Common myeloid progenitor, CD34-positive (primary cell): Measurements from ENCODE around the gene UPF2.

ENCODE experiments used
- CTCF ChIA-PET: fragments of 350-600 bp; sonication (Branson Sonifier 250); formaldehyde crosslinking; loops from one replicate; lab custom pipeline; 2021; ENCODE audit warnings: antibody characterized with exemption; lab: Charles Lee
- POLR2A ChIA-PET: fragments of 350-600 bp; sonication (Branson Sonifier 250); formaldehyde crosslinking; loops from one replicate; lab custom pipeline; 2021; ENCODE audit warnings: antibody characterized with exemption; lab: Charles Lee
- DNase-seq, 3 donors: peaks; one replicate each; pipeline versions ENCODE4 v3.0.0 to v3.0.0-alpha.2; 2013
- H3K27ac ChIP-seq, 2 experiments: 1 replicate in 1 of 2; 2 replicates in 1 of 2; pipeline ENCODE4 v1.7.0; 2013; ENCODE audit warnings: inconsistent platforms in 2 of 2, low read length in 2 of 2, mild to moderate bottlenecking in 2 of 2, low read depth in 1 of 2, moderate library complexity in 1 of 2; ENCODE audit not compliant: severe bottlenecking in 2 of 2, insufficient read depth in 1 of 2, poor library complexity in 1 of 2
- H3K27me3 ChIP-seq, 5 experiments: replicated peaks in 2 of 5; 1 replicate in 3 of 5; 2 replicates in 2 of 5; pipeline versions ENCODE4 v1.6.1 to v1.7.0; 2013; ENCODE audit warnings: low read length in 4 of 5, mild to moderate bottlenecking in 2 of 5, moderate library complexity in 2 of 5, inconsistent platforms in 1 of 5; ENCODE audit not compliant: insufficient read depth in 5 of 5, control insufficient read depth in 4 of 5
- H3K36me3 ChIP-seq, 4 experiments: 1 replicate in 2 of 4; 2 replicates in 2 of 4; pipeline versions ENCODE4 v1.6.1 to v1.7.0; 2013; ENCODE audit warnings: low read length in 3 of 4, control low read depth in 1 of 4, mild to moderate bottlenecking in 1 of 4; ENCODE audit not compliant: control insufficient read depth in 4 of 4, insufficient read depth in 4 of 4
- H3K4me1 ChIP-seq, 4 experiments: 1 replicate in 3 of 4; 2 replicates in 1 of 4; pipeline versions ENCODE4 v1.6.1 to v1.7.1; 2013; ENCODE audit warnings: low read length in 3 of 4, mild to moderate bottlenecking in 3 of 4, control low read depth in 1 of 4, inconsistent platforms in 1 of 4, moderate library complexity in 1 of 4; ENCODE audit not compliant: control insufficient read depth in 4 of 4, insufficient read depth in 4 of 4; ENCODE audit errors: control extremely low read depth in 1 of 4
- H3K4me3 ChIP-seq, 7 experiments: 1 replicate in 4 of 7; 2 replicates in 3 of 7; pipeline versions ENCODE4 v1.5.1 to v1.7.0; 2013; ENCODE audit warnings: mild to moderate bottlenecking in 7 of 7, low read length in 6 of 7, moderate library complexity in 6 of 7, inconsistent platforms in 2 of 7, low read depth in 2 of 7, control low read depth in 1 of 7; ENCODE audit not compliant: insufficient read depth in 4 of 7, control insufficient read depth in 1 of 7; ENCODE audit errors: extremely low read depth in 1 of 7
- H3K9me3 ChIP-seq, 5 experiments: 1 replicate in 4 of 5; 2 replicates in 1 of 5; pipeline versions ENCODE4 v1.6.1 to v1.7.1; 2013; ENCODE audit warnings: low read length in 4 of 5, mild to moderate bottlenecking in 2 of 5, inconsistent platforms in 1 of 5, low read depth in 1 of 5, moderate library complexity in 1 of 5; ENCODE audit not compliant: control insufficient read depth in 4 of 5, insufficient read depth in 2 of 5; ENCODE audit errors: control extremely low read depth in 1 of 5
- WGBS: methylation state at CpG from one replicate; pipeline ENCODE4 v1.1.5; 2013; ENCODE audit not compliant: insufficient coverage; 5-methylcytosine and 5-hydroxymethylcytosine counted together

Gene UPF2

GRCh38 chr10:11898033-11898371 is 144.6 kb downstream of the UPF2 start:
- Histone ChIP-seq H3K36me3 (no peaks in the 10 kb centered on the region), H3K9me3 (no peaks in the 10 kb centered on the region), H3K27me3 (no peaks in the 10 kb centered on the region), H3K27ac (peak overlapping the region in 1 of 2 experiments; percentile 70), H3K4me3 (no peak overlapping the region), H3K4me1 (peaks cover 0 to 12% (median 8%) of the 10 kb centered on the region in 4 experiments)
- WGBS = 71% methylated on average over 1 of the region's 3 CpGs
- ChIA-PET CTCF (no interaction called here), POLR2A (no interaction called here)
- no peak for DNase-seq

- Histone ChIP-seq H3K36me3 (no peaks in the 10 kb centered on the region), H3K4me3 (no peak overlapping the region), H3K4me1 (peaks cover 0 to 7% (median 3%) of the 10 kb centered on the region in 4 experiments), H3K9me3 (no peaks in the 10 kb centered on the region), H3K27me3 (no peaks in the 10 kb centered on the region), H3K27ac (peak overlapping the region in 1 of 2 experiments; percentile 70)
- ChIA-PET CTCF (interaction anchor here (1.3 kb wide), 1 partner anchor 11 kb away, joined by 4 read pairs; no protein-coding TSS in a partner anchor), POLR2A (no interaction called here)
- 100% methylated on average over 1 of the region's 5 CpGs for WGBS
- DNase-seq = peak in 2 of 3 donors; percentile 17 to 42
Measured at GRCh38 chr10:11896549-11897200, 145.9 kb downstream of the UPF2 start.

GRCh38 chr10:11895598-11895997 is 147.0 kb downstream of the UPF2 start:
- Histone ChIP-seq H3K4me1 (peaks cover 0 to 3% (median 0%) of the 10 kb centered on the region in 4 experiments), H3K36me3 (no peaks in the 10 kb centered on the region), H3K27ac (no peak overlapping the region), H3K9me3 (no peaks in the 10 kb centered on the region), H3K4me3 (no peak overlapping the region), H3K27me3 (no peaks in the 10 kb centered on the region)
- CTCF ChIA-PET = interaction anchor here (1.3 kb wide), 1 partner anchor 10 kb away, joined by 4 read pairs; no protein-coding TSS in a partner anchor
- DNase-seq = no peak
- POLR2A ChIA-PET = no interaction called here
- WGBS = 100% methylated on average over 2 of the region's 5 CpGs

- Histone ChIP-seq H3K27ac (no peak overlapping the region), H3K4me3 (no peak overlapping the region), H3K27me3 (no peaks in the 10 kb centered on the region), H3K36me3 (no peaks in the 10 kb centered on the region), H3K9me3 (no peaks in the 10 kb centered on the region), H3K4me1 (peaks cover 0 to 3% (median 0%) of the 10 kb centered on the region in 4 experiments)
- ChIA-PET CTCF (no interaction called here), POLR2A (no interaction called here)
- DNase-seq = no peak
- 94% methylated on average over 10 of the region's 11 CpGs for WGBS
Measured at GRCh38 chr10:11895108-11895466, 147.5 kb downstream of the UPF2 start.

GRCh38 chr10:11894381-11895107 is 148.1 kb downstream of the UPF2 start:
- POLR2A ChIA-PET = no interaction called here

GRCh38 chr10:11893749-11894278 is 148.8 kb downstream of the UPF2 start:
- Histone ChIP-seq H3K36me3 (no peaks in the 10 kb centered on the region), H3K9me3 (no peaks in the 10 kb centered on the region), H3K4me1 (peaks cover 0 to 3% (median 0%) of the 10 kb centered on the region in 4 experiments), H3K27me3 (no peaks in the 10 kb centered on the region), H3K4me3 (no peak overlapping the region), H3K27ac (no peak overlapping the region)
- CTCF ChIA-PET = interaction anchor here (1.4 to 1.6 kb wide), 2 partner anchors 9 kb away, joined by 3 to 7 read pairs; no protein-coding TSS in a partner anchor
- no peak for DNase-seq
- 94% methylated on average over 22 of the region's 22 CpGs for WGBS
- POLR2A ChIA-PET = no interaction called here

More at GRCh38 chr10:11894381-11895107, 148.1 kb downstream of the UPF2 start:
- CTCF ChIA-PET = interaction anchor here (1.4 to 1.6 kb wide), 2 partner anchors 8 to 9 kb away, joined by 3 to 7 read pairs; no protein-coding TSS in a partner anchor
- 95% methylated on average over 39 of the region's 47 CpGs for WGBS
- Histone ChIP-seq H3K27ac (no peak overlapping the region), H3K36me3 (no peaks in the 10 kb centered on the region), H3K4me3 (no peak overlapping the region), H3K9me3 (no peaks in the 10 kb centered on the region), H3K4me1 (peaks cover 0 to 3% (median 0%) of the 10 kb centered on the region in 4 experiments), H3K27me3 (no peaks in the 10 kb centered on the region)
- DNase-seq = no peak
